ENCODE results near the gene CHST7. TPM values are rescaled to one million over a fixed set of nuclear protein-coding genes. Genes with fewer than 3 reads are reported as not detected.

The CHST7 gene
- total RNA-seq, 1 experiment from 2014 or later, result 17.1 TPM

DNA sequence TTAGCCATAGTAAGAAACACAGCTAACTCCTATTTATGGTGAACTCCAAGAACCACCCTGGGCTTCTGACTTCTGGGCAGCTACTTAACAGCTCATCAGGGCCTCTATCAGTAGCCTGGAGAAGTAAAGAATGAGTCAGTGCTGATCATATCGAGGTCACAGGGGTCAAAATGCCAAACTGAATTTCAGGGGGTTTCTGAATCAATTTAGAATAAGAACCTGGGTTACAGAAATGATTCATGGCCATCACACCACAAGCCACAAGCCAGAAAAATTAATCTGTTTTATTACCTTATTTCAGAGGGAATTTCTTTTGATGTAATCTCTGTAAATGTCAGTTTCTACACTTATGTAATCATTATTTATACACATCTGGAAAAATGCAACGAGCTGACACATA lies 64.4 kb downstream of the CHST7 start:
- no peak overlapping the region for H3K4me2 ChIP-seq (ENCODE audit: insufficient read depth, insufficient read length, low read length)
- no peaks in the 10 kb centered on the region for H3K4me1 Mint-ChIP-seq
- no peak overlapping the region for H2BK15ac ChIP-seq (ENCODE audit: low read depth, low read length)
- H3K9ac ChIP-seq (ENCODE audit: extremely low read depth, insufficient read length, low read length), result no peak overlapping the region
- no peaks in the 10 kb centered on the region for H3K23me2 ChIP-seq (ENCODE audit: insufficient read length, low read depth, low read length, poor library complexity, severe bottlenecking)
- H4K5ac ChIP-seq (ENCODE audit: insufficient read length, low read depth, low read length), result no peak overlapping the region
- no peak overlapping the region for H4K91ac ChIP-seq (ENCODE audit: insufficient read length, low read depth, low read length)
- H2BK20ac ChIP-seq (ENCODE audit: low read depth, low read length, poor library complexity, severe bottlenecking), result no peak overlapping the region
- no peaks in the 10 kb centered on the region; the same call in 1 of the 2 replicates for H3K27me3 ChIP-seq (ENCODE audit: insufficient read depth, low read length)
- H3K79me2 ChIP-seq (ENCODE audit: insufficient read depth, low read length), result no peaks in the 10 kb centered on the region
- H3K14ac ChIP-seq (ENCODE audit: insufficient read depth, low read length), result no peak overlapping the region
- H3K27ac Mint-ChIP-seq, result no peak overlapping the region
- no peak overlapping the region for H2BK12ac ChIP-seq (ENCODE audit: insufficient read length, low read depth, low read length)
- no peaks in the 10 kb centered on the region for H3K79me1 ChIP-seq (ENCODE audit: insufficient read depth, low read depth, low read length, poor library complexity, severe bottlenecking)
- no peaks in the 10 kb centered on the region for H4K20me1 ChIP-seq (ENCODE audit: control insufficient read depth, insufficient read depth, insufficient read length)
- H3K36me3 Mint-ChIP-seq (ENCODE audit: insufficient read depth in 1 of 3, low read depth in 3 of 3), result peaks cover 0 to 26% (median 8%) of the 10 kb centered on the region in 3 experiments; a peak in 5 of 7 replicates
- H3K4ac ChIP-seq (ENCODE audit: low read depth, low read length), result no peak overlapping the region
- H3K4me3 Mint-ChIP-seq, result no peak overlapping the region
- WGBS (ENCODE audit: extremely low coverage, insufficient read length, low lambda C conversion rate), result no CpG with 5 or more reads among the region's 2 CpGs
- no peak overlapping the region for H3K23ac ChIP-seq (ENCODE audit: insufficient read length, low read depth, low read length)
- no peak overlapping the region for H2AFZ ChIP-seq (ENCODE audit: low read length)
- peaks cover 64 to 66% of the 10 kb centered on the region in 2 experiments for H3K9me3 Mint-ChIP-seq
- DNase-seq, result no peak
- H3K4me1 ChIP-seq (ENCODE audit: insufficient read depth, low read length), result no peaks in the 10 kb centered on the region
- peaks cover 19% of the 10 kb centered on the region for H3K9me3 ChIP-seq (ENCODE audit: control insufficient read depth, low read depth, low read length)
- H2BK120ac ChIP-seq (ENCODE audit: low read depth, low read length, poor library complexity, severe bottlenecking), result no peak overlapping the region
- TF ChIP-seq, protein P1, sequence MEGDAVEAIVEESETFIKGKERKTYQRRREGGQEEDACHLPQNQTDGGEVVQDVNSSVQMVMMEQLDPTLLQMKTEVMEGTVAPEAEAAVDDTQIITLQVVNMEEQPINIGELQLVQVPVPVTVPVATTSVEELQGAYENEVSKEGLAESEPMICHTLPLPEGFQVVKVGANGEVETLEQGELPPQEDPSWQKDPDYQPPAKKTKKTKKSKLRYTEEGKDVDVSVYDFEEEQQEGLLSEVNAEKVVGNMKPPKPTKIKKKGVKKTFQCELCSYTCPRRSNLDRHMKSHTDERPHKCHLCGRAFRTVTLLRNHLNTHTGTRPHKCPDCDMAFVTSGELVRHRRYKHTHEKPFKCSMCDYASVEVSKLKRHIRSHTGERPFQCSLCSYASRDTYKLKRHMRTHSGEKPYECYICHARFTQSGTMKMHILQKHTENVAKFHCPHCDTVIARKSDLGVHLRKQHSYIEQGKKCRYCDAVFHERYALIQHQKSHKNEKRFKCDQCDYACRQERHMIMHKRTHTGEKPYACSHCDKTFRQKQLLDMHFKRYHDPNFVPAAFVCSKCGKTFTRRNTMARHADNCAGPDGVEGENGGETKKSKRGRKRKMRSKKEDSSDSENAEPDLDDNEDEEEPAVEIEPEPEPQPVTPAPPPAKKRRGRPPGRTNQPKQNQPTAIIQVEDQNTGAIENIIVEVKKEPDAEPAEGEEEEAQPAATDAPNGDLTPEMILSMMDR (conservative IDR thresholded peaks at IDR 0.05), result no peak
- no peak overlapping the region for H3K56ac ChIP-seq (ENCODE audit: insufficient read length, low read depth, low read length)
- no peak overlapping the region for H3T11ph ChIP-seq (ENCODE audit: low read length)
- H2BK5ac ChIP-seq (ENCODE audit: insufficient read length, low read length), result no peak overlapping the region
- H3K18ac ChIP-seq (ENCODE audit: insufficient read length, low read depth, low read length), result no peak overlapping the region
- no peak overlapping the region for H2AK5ac ChIP-seq (ENCODE audit: insufficient read length, low read length)
- no peaks in the 10 kb centered on the region for H3K27me3 Mint-ChIP-seq (ENCODE audit: low read depth)
- H4K8ac ChIP-seq (replicated peaks; ENCODE audit: insufficient read length, low read depth, low read length), result no peak overlapping the region
- H3K27ac ChIP-seq (ENCODE audit: insufficient read length, low read depth, low read length), result no peak overlapping the region

All from H9 (cell line).